ENCODE results near the gene GRHPR.

DNA sequence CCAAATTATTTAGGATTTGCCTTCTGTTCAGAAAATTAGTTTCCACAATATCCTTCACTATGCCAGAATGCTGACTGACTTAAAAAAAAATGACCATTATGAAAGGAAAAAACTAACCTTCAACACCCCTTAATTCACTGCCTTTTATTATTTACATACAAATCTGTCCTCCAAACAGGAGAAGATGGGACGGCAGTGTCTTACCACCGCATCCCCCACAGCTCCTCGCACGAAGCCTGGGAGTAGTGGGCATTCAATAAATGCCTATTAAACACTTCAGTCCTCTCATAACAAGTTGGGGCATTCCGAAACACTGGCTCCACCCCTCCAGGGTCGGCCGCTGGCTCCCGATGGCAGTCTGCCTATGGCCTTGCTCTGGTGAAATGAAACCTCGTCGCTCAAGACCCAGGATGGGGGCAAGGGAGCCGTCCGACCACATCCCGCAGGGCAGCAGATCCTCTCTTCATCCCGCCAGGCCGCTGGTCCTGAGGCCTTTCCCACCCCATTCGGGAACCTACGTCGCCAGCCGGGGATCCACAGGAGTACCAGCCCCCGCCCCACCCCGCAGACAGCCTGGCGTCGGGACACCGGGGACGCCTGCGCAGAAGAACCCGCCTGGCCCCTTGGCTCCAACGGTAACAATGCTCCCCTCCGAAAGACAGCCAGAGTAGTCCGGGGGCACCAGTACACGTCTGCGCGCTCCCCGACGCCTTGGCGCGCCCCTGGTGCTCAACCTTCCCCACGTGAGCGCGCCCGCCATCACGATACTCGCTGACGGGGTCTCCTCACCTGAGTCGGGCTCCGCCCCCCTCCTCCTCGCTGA, 42.1 kb downstream of the GRHPR start:
- TF ChIP-seq EZH2 (IDR thresholded peaks at IDR 0.05) = no peak
- no peak; the same call in none of the 2 replicates for TF ChIP-seq POLR2AphosphoS5 (IDR thresholded peaks at IDR 0.05; ENCODE audit: borderline replicate concordance, low read depth, low read length)
- no peak for TF ChIP-seq FOXP2 (optimal IDR thresholded peaks at IDR 0.05; ENCODE audit: control extremely low read depth, extremely low read length, insufficient read depth)

Data from SK-N-MC (cell line).